CD4-positive, alpha-beta T cell treated with Interleukin-4 for 4 hours (primary cell): ENCODE data around the gene ACTMAP.
"Not testable (repeated sequence)": the region's sequence is repeated elsewhere in the genome, so short reads cannot be mapped to it uniquely, and the experiment has no call there.

Experiments used
- DNase-seq: peaks from one replicate; pipeline ENCODE4 v3.0.0-alpha.2; 2020

ACTMAP gene

GRCh38 chr19:40742477-40742876, 7.8 kb downstream of the ACTMAP start:
- no peak for DNase-seq

GRCh38 chr19:40741527-40742390, 8.5 kb downstream of the ACTMAP start:
- no peak for DNase-seq

DNA sequence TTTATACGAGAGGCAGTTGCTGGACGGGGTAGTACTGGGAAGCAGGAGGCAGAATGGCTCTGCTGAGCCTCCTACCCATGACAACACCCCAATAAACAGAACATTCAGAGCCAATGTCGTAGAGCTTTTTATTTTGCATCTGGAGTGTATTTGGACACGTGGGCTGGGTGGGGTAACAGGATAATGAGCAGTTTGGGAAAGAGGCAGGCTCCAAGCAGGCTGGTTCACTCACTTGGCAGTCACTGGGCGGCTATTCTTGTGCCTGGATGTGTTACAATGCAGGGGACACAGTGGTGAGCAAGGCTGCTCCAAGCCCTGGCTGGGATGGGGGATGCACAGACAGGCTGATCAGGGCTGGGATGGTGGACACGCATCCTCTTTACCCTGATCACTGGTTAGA, 9.5 kb downstream of the ACTMAP start:
- DNase-seq, result no peak

GRCh38 chr19:40739871-40740703, 10.2 kb downstream of the ACTMAP start:
- no peak for DNase-seq

- DNase-seq, result no peak
Observed at GRCh38 chr19:40739030-40739839, 11.0 kb downstream of the ACTMAP start.

DNA sequence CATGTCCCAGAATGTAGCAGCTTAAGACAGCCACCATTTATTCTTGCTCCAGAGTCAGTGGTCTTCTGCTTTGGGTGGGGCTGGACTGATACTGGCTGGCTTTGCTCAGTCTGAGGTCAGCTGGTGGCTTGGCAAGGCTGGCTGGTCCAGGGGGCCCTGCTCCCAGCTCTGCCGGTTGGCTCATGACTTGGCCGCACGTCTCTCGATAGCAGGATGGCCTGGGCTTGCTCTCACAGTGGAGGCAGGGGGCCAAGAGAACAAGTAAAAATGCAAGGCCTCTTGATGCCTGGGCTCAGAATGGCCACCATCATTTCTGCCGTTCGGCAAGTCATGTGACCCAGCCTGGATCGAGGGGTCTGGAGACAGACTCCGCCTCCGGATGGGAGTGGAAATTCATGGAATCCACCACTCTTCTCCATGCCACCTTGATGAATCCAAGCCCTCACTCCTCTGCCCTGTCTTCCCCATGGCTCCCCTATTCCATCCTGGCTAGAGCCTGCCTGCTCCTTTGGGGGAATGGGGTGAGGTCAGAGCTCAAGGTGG, 13.1 kb downstream of the ACTMAP start:
- no peak for DNase-seq

DNA sequence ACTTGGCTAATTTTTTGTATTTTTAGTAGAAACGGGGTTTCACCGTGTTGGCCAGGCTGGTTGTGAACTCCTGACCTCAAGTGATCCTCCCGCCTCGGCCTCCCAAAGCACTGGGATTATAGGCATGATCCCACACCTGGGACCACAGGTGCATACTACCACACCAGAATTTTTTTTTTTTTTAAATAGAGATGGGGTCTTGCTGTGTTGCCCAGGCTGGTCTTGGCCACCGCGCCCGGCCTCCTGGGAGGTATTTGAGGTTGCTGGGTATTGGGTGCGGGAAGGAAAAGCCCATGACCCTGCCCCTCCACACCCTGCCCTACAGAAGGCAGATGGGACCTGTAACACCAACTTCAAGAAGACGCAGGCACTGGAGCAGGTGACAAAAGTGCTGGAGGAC, 13.6 kb downstream of the ACTMAP start:
- DNase-seq, result no peak

GRCh38 chr19:40735013-40735771, 15.1 kb downstream of the ACTMAP start:
- no peak for DNase-seq

GRCh38 chr19:40733149-40733548, 17.1 kb downstream of the ACTMAP start:
- DNase-seq, result no peak

GRCh38 chr19:40732304-40732703, 18.0 kb downstream of the ACTMAP start:
- DNase-seq, result not testable (repeated sequence)

DNA sequence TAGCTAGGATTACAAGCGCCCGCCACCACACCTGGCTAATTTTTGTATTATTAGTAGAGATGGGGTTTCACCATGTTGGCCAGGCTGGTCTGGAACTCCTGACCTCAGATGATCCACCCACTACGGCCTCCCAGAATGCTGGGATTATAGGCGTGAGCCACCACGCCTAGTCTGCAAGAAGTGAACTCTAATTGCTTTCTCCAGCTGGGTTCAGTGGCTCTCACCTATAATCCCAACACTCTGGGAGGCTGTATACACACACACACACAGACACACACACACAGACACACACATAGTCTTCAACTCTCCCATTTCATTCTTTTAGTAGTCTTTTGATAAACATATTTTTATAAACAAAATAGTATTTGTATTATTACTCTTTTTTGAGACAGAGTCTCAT, 20.2 kb downstream of the ACTMAP start:
- DNase-seq, result not testable (repeated sequence)

DNA sequence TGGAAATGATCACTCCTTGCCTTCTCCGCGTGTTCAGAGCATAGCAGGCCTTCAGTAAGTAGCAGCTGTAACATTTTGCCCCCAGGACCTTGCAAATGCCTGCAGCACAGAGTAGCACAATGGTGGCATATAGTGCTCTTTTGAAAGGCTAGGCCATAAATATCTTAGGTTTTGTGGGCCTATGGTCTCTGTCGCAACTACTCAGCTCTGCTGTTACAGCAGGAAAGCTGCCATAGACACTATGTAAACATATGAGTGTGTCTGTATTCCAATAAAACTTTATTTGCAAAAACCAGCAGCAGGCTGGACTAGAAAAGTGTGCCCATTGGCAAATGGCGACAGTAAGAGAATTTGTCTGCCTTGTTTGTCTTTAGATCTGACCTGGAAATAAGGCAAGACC, 24.0 kb downstream of the ACTMAP start:
- DNase-seq, result no peak

DNA sequence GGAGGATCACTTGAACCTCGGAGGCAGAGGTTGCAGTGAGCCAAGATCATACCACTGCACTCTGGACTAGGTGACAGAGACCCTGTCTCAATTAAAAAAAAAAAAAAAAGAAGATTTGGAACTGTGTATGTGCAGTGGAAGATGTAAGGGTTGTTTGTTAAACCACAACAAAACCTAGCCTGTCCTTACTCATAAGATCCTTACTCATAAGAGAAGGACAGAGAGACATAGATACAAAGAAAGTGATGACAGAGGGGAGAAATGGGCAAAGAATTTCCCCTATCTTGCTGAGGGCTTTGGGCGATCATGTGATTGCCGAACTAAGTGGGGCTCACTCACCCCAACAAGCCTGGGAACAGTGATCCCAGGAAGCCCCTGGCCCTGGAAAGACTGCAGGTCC, 25.4 kb downstream of the ACTMAP start:
- DNase-seq, result no peak

GRCh38 chr19:40724315-40724714, 26.0 kb downstream of the ACTMAP start:
- no peak for DNase-seq

- DNase-seq, result no peak
Observed at GRCh38 chr19:40723661-40724254, 26.5 kb downstream of the ACTMAP start.

GRCh38 chr19:40721936-40722661, 28.2 kb downstream of the ACTMAP start:
- DNase-seq, result no peak

- no peak for DNase-seq
Observed at GRCh38 chr19:40721140-40721486, 29.2 kb downstream of the ACTMAP start.

- no peak for DNase-seq
Observed at GRCh38 chr19:40719414-40719894, 30.8 kb downstream of the ACTMAP start.

- no peak for DNase-seq
Observed at GRCh38 chr19:40718774-40719391, 31.4 kb downstream of the ACTMAP start.
